HEK293 (cell line): ENCODE data around the gene CYP39A1.

Experiments
- CTCF ChIA-PET: fragments of 350-600 bp; formaldehyde crosslinking; extraction: SDS; loops from one replicate; lab custom pipeline; 2021; ENCODE audit warnings: antibody characterized with exemption; lab: Yijun Ruan, JAX
- POLR2A ChIA-PET: fragments of 300-600 bp; formaldehyde crosslinking; extraction: SDS; loops from one replicate; lab custom pipeline; 2020; ENCODE audit warnings: antibody characterized with exemption, inconsistent platforms; lab: Yijun Ruan, JAX
- H3K27ac ChIP-seq: fragments of 200-500 bp; sonication (Bioruptor generic); 2 replicates; pipeline ENCODE4 v1.5.1; 2014; ENCODE audit warnings: low read depth, low read length, control low read depth, inconsistent platforms; ENCODE audit errors: extremely low read depth
- H3K36me3 ChIP-seq, 2 experiments: fragments of 200-500 bp in 1 of 2; sonication (Bioruptor generic) in 1 of 2; 1 replicate in 1 of 2; 2 replicates in 1 of 2; pipeline ENCODE4 v1.5.1; 2014 to 2017; ENCODE audit warnings: inconsistent platforms in 2 of 2, low read length in 2 of 2; ENCODE audit not compliant: control insufficient read depth in 2 of 2, insufficient read depth in 1 of 2
- H3K4me1 ChIP-seq: fragments of 200-500 bp; sonication (Bioruptor generic); 2 replicates; pipeline ENCODE4 v1.5.1; 2014; ENCODE audit warnings: mild to moderate bottlenecking, low read length, inconsistent platforms; ENCODE audit not compliant: control insufficient read depth, insufficient read depth
- H3K4me3 ChIP-seq: 2 replicates; pipeline ENCODE4 v1.5.1; 2011; ENCODE audit warnings: low read depth, mild to moderate bottlenecking, control low read depth, low read length, moderate library complexity
- H3K9me3 ChIP-seq: fragments of 200-500 bp; sonication (Bioruptor generic); 2 replicates; pipeline ENCODE4 v1.5.1; 2014; ENCODE audit warnings: low read depth, low read length, inconsistent platforms; ENCODE audit not compliant: control insufficient read depth, insufficient read depth
- GLIS1 ChIP-seq: fragments of 450-650 bp; formaldehyde crosslinking; IDR thresholded peaks from 2 replicates; pipeline ENCODE4 v1.5.1; 2016; ENCODE audit warnings: missing biosample characterization, missing genetic modification characterization
- IKZF3 ChIP-seq: fragments of 450-650 bp; IDR thresholded peaks from 2 replicates; pipeline ENCODE4 v1.5.0; 2018; ENCODE audit warnings: missing biosample characterization, mild to moderate bottlenecking, missing genetic modification characterization, moderate library complexity
- OSR2 ChIP-seq: fragments of 450-650 bp; formaldehyde crosslinking; IDR thresholded peaks from 2 replicates; pipeline ENCODE4 v1.5.1; 2016; ENCODE audit warnings: missing biosample characterization, missing genetic modification characterization
- SP7 ChIP-seq: fragments of 450-650 bp; formaldehyde crosslinking; IDR thresholded peaks from 2 replicates; pipeline ENCODE4 v1.5.1; 2016; ENCODE audit warnings: missing biosample characterization, missing genetic modification characterization
- WT1 ChIP-seq: fragments of 450-650 bp; formaldehyde crosslinking; IDR thresholded peaks from 2 replicates; pipeline ENCODE4 v1.5.1; 2016; ENCODE audit warnings: missing biosample characterization, missing genetic modification characterization
- YY1 ChIP-seq: fragments of 450-650 bp; formaldehyde crosslinking; IDR thresholded peaks from 2 replicates; pipeline ENCODE4 v1.5.1; 2018; ENCODE audit warnings: missing biosample characterization, missing genetic modification characterization
- ZBTB20 ChIP-seq: fragments of 450-650 bp; formaldehyde crosslinking; IDR thresholded peaks from 2 replicates; pipeline ENCODE4 v1.5.1; 2016; ENCODE audit warnings: missing biosample characterization, missing genetic modification characterization
- ZNF23 ChIP-seq: fragments of 450-650 bp; formaldehyde crosslinking; IDR thresholded peaks from 2 replicates; pipeline ENCODE4 v1.5.1; 2016; ENCODE audit warnings: missing biosample characterization, missing genetic modification characterization, borderline replicate concordance
- ZNF302 ChIP-seq: fragments of 450-650 bp; formaldehyde crosslinking; IDR thresholded peaks from 2 replicates; pipeline ENCODE4 v1.5.1; 2016; ENCODE audit warnings: missing biosample characterization, missing genetic modification characterization, low read depth
- ZNF548 ChIP-seq: fragments of 450-650 bp; formaldehyde crosslinking; IDR thresholded peaks from 2 replicates; pipeline ENCODE4 v1.5.1; 2016; ENCODE audit warnings: missing biosample characterization, missing genetic modification characterization
- ZNF558 ChIP-seq: fragments of 450-650 bp; formaldehyde crosslinking; IDR thresholded peaks from 2 replicates; pipeline ENCODE4 v1.5.1; 2016; ENCODE audit warnings: missing biosample characterization, missing genetic modification characterization
- ZNF621 ChIP-seq: fragments of 450-650 bp; formaldehyde crosslinking; IDR thresholded peaks from 2 replicates; pipeline ENCODE4 v1.5.1; 2017; ENCODE audit warnings: missing biosample characterization, missing genetic modification characterization
- ZNF785 ChIP-seq: fragments of 450-650 bp; formaldehyde crosslinking; IDR thresholded peaks from 2 replicates; pipeline ENCODE4 v1.5.1; 2016; ENCODE audit warnings: missing biosample characterization, missing genetic modification characterization
- TF ChIP-seq, protein P1 (sequence below): fragments of 450-650 bp; formaldehyde crosslinking; IDR thresholded peaks from 2 replicates; pipeline ENCODE4 v1.5.1; 2016; ENCODE audit warnings: missing biosample characterization, missing genetic modification characterization, borderline replicate concordance
- TF ChIP-seq, protein P2 (sequence below): fragments of 450-650 bp; formaldehyde crosslinking; IDR thresholded peaks from 2 replicates; pipeline ENCODE4 v1.5.1; 2016; ENCODE audit warnings: missing biosample characterization, missing genetic modification characterization
- TF ChIP-seq, protein P3 (sequence below): fragments of 450-650 bp; formaldehyde crosslinking; IDR thresholded peaks from 2 replicates; pipeline ENCODE4 v1.5.1; 2017; ENCODE audit warnings: missing biosample characterization, missing genetic modification characterization

The CYP39A1 gene

DNA sequence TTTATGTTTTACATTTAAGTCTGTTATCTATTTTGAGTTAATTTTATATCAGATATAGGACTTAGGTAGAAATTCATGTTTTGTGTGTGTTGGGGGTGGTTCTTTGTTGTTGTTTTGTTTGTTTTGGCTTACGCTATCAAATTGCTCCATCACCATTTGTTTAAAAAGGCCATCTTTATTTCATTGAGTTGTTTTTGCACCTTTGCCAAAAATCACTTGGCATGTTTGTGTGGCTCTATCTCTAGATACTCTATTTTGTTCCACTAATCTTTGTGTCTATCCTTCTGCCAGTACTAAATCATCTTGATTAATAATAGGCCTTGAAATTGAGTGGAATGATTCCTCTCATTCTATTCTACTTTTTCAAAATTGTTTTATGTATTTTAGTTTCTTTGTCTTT, 7.4 kb downstream of the CYP39A1 start:
- Histone ChIP-seq H3K9me3 (no peaks in the 10 kb centered on the region), H3K4me1 (peaks cover 12% of the 10 kb centered on the region; the same call in 1 of the 2 replicates), H3K27ac (no peak overlapping the region), H3K4me3 (no peak overlapping the region), H3K36me3 (no peaks in the 10 kb centered on the region)
- ChIA-PET POLR2A (no interaction called here), CTCF (no interaction called here)
- TF ChIP-seq ZNF548 (no peak), WT1 (tag by site-specific recombination) (no peak)
- TF ChIP-seq, protein P1, sequence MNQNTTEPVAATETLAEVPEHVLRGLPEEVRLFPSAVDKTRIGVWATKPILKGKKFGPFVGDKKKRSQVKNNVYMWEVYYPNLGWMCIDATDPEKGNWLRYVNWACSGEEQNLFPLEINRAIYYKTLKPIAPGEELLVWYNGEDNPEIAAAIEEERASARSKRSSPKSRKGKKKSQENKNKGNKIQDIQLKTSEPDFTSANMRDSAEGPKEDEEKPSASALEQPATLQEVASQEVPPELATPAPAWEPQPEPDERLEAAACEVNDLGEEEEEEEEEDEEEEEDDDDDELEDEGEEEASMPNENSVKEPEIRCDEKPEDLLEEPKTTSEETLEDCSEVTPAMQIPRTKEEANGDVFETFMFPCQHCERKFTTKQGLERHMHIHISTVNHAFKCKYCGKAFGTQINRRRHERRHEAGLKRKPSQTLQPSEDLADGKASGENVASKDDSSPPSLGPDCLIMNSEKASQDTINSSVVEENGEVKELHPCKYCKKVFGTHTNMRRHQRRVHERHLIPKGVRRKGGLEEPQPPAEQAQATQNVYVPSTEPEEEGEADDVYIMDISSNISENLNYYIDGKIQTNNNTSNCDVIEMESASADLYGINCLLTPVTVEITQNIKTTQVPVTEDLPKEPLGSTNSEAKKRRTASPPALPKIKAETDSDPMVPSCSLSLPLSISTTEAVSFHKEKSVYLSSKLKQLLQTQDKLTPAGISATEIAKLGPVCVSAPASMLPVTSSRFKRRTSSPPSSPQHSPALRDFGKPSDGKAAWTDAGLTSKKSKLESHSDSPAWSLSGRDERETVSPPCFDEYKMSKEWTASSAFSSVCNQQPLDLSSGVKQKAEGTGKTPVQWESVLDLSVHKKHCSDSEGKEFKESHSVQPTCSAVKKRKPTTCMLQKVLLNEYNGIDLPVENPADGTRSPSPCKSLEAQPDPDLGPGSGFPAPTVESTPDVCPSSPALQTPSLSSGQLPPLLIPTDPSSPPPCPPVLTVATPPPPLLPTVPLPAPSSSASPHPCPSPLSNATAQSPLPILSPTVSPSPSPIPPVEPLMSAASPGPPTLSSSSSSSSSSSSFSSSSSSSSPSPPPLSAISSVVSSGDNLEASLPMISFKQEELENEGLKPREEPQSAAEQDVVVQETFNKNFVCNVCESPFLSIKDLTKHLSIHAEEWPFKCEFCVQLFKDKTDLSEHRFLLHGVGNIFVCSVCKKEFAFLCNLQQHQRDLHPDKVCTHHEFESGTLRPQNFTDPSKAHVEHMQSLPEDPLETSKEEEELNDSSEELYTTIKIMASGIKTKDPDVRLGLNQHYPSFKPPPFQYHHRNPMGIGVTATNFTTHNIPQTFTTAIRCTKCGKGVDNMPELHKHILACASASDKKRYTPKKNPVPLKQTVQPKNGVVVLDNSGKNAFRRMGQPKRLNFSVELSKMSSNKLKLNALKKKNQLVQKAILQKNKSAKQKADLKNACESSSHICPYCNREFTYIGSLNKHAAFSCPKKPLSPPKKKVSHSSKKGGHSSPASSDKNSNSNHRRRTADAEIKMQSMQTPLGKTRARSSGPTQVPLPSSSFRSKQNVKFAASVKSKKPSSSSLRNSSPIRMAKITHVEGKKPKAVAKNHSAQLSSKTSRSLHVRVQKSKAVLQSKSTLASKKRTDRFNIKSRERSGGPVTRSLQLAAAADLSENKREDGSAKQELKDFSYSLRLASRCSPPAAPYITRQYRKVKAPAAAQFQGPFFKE (tag by site-specific recombination): no peak

DNA sequence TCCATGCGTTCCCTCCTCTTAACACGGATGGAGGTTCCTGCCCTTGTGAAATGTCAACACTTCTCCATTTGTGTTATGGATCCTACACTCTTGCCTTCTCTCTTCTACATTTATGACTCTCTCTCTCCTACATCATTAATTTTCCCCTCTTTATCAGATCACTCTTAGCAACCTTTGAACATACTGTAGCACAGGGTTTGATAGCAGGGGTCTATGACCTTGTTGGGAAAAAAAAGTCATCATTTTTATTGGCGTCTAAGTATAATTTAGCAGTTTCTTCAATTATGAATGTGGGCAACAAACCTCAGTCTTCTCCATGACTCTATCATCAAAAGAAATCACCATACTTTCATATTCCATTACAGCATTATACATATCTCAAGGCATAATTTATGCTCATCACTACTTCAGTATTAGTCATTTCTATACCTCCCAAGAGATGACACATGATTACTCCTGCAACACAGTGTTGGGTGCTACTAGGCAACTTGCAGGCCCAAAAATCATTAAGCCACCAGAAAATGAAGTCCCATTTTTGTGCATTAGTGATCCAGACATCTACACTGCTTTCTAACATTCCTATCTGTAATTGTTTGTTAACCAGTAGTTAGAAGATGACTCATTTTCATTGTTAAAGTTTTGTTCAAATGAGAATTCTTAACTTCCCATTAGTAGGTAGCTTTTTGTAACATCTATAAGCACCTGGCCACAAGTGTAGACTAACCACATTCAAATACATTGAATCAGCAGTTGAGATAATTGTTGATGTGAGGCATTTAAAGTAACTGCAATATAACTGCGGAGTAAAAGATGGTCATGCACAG, 9.5 kb downstream of the CYP39A1 start:
- ChIA-PET CTCF (no interaction called here), POLR2A (no interaction called here)
- peaks cover 22% of the 10 kb centered on the region for H3K4me1 ChIP-seq
- H3K9me3 ChIP-seq: no peaks in the 10 kb centered on the region
- no peaks in the 10 kb centered on the region for H3K36me3 ChIP-seq
- no peak overlapping the region for H3K27ac ChIP-seq
- TF ChIP-seq GLIS1 (tag by site-specific recombination): no peak
- peak; percentile 14; the same call in 1 of the 2 replicates for TF ChIP-seq SP7 (tag by site-specific recombination)
- peak; percentile 8; the same call in 1 of the 2 replicates for TF ChIP-seq OSR2
- no peak overlapping the region for H3K4me3 ChIP-seq

DNA sequence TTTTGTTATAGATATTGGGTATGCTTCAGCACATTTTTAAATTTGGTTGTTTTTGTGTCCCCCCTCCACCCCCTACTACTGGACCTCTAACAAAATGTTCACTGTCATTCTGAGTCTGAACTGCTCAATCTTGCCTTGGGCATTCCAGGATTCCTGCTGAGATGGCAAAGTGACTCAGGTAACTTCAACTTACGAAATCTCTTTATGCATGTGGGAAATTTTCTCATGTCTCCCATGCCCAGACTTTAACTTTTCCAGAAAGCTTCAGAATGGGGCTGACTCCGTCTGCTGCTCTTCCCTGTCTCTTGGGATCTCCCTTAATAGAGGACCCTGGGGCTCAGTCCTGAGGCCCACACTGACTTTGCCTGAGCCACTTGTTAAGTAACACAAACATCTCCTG, 14.0 kb downstream of the CYP39A1 start:
- POLR2A ChIA-PET: no interaction called here

DNA sequence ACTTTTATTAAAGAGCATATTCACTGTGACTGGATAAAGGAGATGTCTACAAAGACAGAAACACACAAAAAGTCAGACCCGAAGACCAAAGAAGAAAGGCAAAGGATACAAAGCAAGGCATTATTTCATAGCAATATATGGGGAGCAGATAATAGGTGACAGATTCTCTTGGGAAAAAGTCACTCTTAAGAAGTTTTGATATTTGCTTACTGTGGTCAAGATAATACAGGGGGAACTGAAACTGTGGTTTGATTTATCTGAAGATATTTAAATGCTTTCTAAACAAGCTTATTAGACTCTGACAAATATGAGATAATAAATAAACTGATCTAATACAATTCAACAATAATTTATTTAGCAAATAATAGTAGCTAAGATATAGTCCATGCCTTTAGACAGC, 14.7 kb downstream of the CYP39A1 start:
- Histone ChIP-seq H3K9me3 (no peaks in the 10 kb centered on the region), H3K27ac (no peak overlapping the region), H3K4me1 (peaks cover 23% of the 10 kb centered on the region), H3K4me3 (no peak overlapping the region), H3K36me3 (no peaks in the 10 kb centered on the region)
- CTCF ChIA-PET: interaction anchor here (0.7 to 1.3 kb wide), 2 partner anchors 15 to 18 kb away, joined by 3 read pairs; partner anchors contain the start of genes CYP39A1 and SLC25A27
- POLR2A ChIA-PET: no interaction called here
- TF ChIP-seq ZNF621 (tag by site-specific recombination) (no peak), ZNF23 (tag by site-specific recombination) (no peak), YY1 (tag by site-specific recombination) (no peak), ZNF785 (no peak), ZNF302 (tag by site-specific recombination) (no peak), IKZF3 (no peak), ZBTB20 (tag by site-specific recombination) (no peak)
- TF ChIP-seq, protein P2, sequence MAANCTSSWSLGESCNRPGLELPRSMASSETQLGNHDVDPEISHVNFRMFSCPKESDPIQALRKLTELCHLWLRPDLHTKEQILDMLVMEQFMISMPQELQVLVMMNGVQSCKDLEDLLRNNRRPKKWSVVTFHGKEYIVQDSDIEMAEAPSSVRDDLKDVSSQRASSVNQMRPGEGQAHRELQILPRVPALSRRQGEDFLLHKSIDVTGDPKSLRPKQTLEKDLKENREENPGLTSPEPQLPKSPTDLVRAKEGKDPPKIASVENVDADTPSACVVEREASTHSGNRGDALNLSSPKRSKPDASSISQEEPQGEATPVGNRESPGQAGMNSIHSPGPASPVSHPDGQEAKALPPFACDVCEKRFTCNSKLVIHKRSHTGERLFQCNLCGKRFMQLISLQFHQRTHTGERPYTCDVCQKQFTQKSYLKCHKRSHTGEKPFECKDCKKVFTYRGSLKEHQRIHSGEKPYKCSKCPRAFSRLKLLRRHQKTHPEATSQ: no peak

More for the DNA sequence above, 14.0 kb downstream of the CYP39A1 start:
- CTCF ChIA-PET: interaction anchor here (0.7 kb wide), 1 partner anchor 14 kb away, joined by 3 read pairs; the partner anchor contains the start of genes CYP39A1 and SLC25A27
- H3K9me3 ChIP-seq: no peaks in the 10 kb centered on the region
- H3K4me3 ChIP-seq: no peak overlapping the region
- TF ChIP-seq, protein P3, sequence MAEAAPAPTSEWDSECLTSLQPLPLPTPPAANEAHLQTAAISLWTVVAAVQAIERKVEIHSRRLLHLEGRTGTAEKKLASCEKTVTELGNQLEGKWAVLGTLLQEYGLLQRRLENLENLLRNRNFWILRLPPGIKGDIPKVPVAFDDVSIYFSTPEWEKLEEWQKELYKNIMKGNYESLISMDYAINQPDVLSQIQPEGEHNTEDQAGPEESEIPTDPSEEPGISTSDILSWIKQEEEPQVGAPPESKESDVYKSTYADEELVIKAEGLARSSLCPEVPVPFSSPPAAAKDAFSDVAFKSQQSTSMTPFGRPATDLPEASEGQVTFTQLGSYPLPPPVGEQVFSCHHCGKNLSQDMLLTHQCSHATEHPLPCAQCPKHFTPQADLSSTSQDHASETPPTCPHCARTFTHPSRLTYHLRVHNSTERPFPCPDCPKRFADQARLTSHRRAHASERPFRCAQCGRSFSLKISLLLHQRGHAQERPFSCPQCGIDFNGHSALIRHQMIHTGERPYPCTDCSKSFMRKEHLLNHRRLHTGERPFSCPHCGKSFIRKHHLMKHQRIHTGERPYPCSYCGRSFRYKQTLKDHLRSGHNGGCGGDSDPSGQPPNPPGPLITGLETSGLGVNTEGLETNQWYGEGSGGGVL (tag by site-specific recombination): 0 out of 2 replicates have a peak, but pooled peaks have one; percentile 20
- TF ChIP-seq ZNF558 (tag by site-specific recombination): no peak
- H3K27ac ChIP-seq: no peak overlapping the region; the same call in 1 of the 2 replicates
- H3K36me3 ChIP-seq: no peaks in the 10 kb centered on the region
- H3K4me1 ChIP-seq: peaks cover 23% of the 10 kb centered on the region
